HepG2 (cell line): ENCODE results near the gene MFN2. TPM values are rescaled to one million over a fixed set of nuclear protein-coding genes. Genes with fewer than 3 reads are reported as not detected.

Source experiments
- ATAC-seq: fragments of 200-7000 bp; cut with Tn5 transposase; 3 replicates; pipeline ENCODE4 v1.9.1; 2020; ENCODE audit warnings: mild to moderate bottlenecking, moderate library complexity
- BruUV-seq: library from RNA; stranded (reverse); fragments of 400-500 nt; replicated peaks from 2 replicates; lab custom pipeline; 2021; lab: Mats Ljungman, UMichigan
- CTCF ChIA-PET: fragments of 300-600 bp; formaldehyde crosslinking; extraction: SDS; loops from one replicate; lab custom pipeline; 2021; ENCODE audit warnings: low total read pairs, inconsistent platforms, low intra/inter-chr PET ratio; lab: Yijun Ruan, JAX
- POLR2A ChIA-PET: fragments of 350-600 bp; sonication (Branson Sonifier 250); formaldehyde crosslinking; loops from one replicate; lab custom pipeline; 2020; ENCODE audit warnings: antibody characterized with exemption, inconsistent platforms; lab: Yijun Ruan, JAX
- DNase-seq: peaks from one replicate; pipeline ENCODE4 v3.0.0-alpha.2; 2015; ENCODE audit warnings: low spot score
- FAIRE-seq: peaks from 3 replicates; lab custom pipeline; 2011; peaks lifted over from hg19 to GRCh38; lab: Jason Lieb, UNC
- H2AFZ ChIP-seq: one replicate; pipeline ENCODE4 v1.6.1; 2011; ENCODE audit warnings: low read length, inconsistent platforms
- H3K27ac ChIP-seq: fragments of 300-600 bp; 3 replicates; pipeline ENCODE4 v1.8.0; 2011; ENCODE audit warnings: mixed run types, mild to moderate bottlenecking, mixed read lengths, low read length, inconsistent platforms; ENCODE audit not compliant: insufficient read depth; ENCODE audit errors: extremely low read length
- H3K27me3 ChIP-seq, 2 experiments: fragments of 200-600 bp in 1 of 2; 2 replicates in 1 of 2; 3 replicates in 1 of 2; pipeline versions ENCODE4 v1.6.0 to v1.8.0; 2011; ENCODE audit warnings: low read length in 2 of 2, mild to moderate bottlenecking in 2 of 2, moderate library complexity in 2 of 2, inconsistent platforms in 1 of 2; ENCODE audit not compliant: insufficient read depth in 2 of 2, control insufficient read depth in 1 of 2
- H3K36me3 ChIP-seq, 2 experiments: fragments of 200-600 bp in 1 of 2; replicated peaks in 1 of 2; 2 replicates in 1 of 2; 3 replicates in 1 of 2; pipeline versions ENCODE4 v1.5.1 to v1.8.0; 2011; ENCODE audit warnings: low read length in 2 of 2, inconsistent platforms in 1 of 2; ENCODE audit not compliant: insufficient read depth in 2 of 2, control insufficient read depth in 1 of 2
- H3K4me1 ChIP-seq: 2 replicates; pipeline ENCODE4 v1.5.1; 2012; ENCODE audit warnings: low read length, inconsistent platforms; ENCODE audit not compliant: insufficient read depth
- H3K4me2 ChIP-seq: 2 replicates; pipeline ENCODE4 v1.6.0; 2011; ENCODE audit warnings: low read depth, low read length, inconsistent platforms
- H3K4me3 ChIP-seq, 3 experiments: fragments of 200-600 bp in 1 of 3; sonication (generic), shearing (Covaris generic) in 1 of 3; replicated peaks in 1 of 3; 2 replicates each; pipeline ENCODE4 v1.5.1; 2011 to 2016; ENCODE audit warnings: low read length in 3 of 3, inconsistent platforms in 2 of 3, low read depth in 2 of 3, mild to moderate bottlenecking in 2 of 3, control low read depth in 1 of 3, mixed read lengths in 1 of 3; ENCODE audit not compliant: insufficient read depth in 1 of 3
- H3K79me2 ChIP-seq: one replicate; pipeline ENCODE4 v1.6.1; 2011; ENCODE audit warnings: low read length, inconsistent platforms; ENCODE audit not compliant: insufficient read depth
- H3K9ac ChIP-seq: 2 replicates; pipeline ENCODE4 v1.6.0; 2011; ENCODE audit warnings: mild to moderate bottlenecking, low read depth, low read length, inconsistent platforms; ENCODE audit not compliant: insufficient read depth
- H3K9me3 ChIP-seq: 2 replicates; pipeline ENCODE4 v1.5.1; 2012; ENCODE audit warnings: mild to moderate bottlenecking, low read length
- H4K20me1 ChIP-seq: 2 replicates; pipeline ENCODE4 v1.6.0; 2011; ENCODE audit warnings: inconsistent platforms, mild to moderate bottlenecking, low read length, moderate library complexity; ENCODE audit not compliant: insufficient read depth
- ARNTL ChIP-seq: sonication (generic); formaldehyde crosslinking; IDR thresholded peaks from 2 replicates; pipeline ENCODE4 v1.4.0; 2020; ENCODE audit warnings: mild to moderate bottlenecking, missing genetic modification reagents
- BRCA1 ChIP-seq: sonication (generic); formaldehyde crosslinking; IDR thresholded peaks from 2 replicates; pipeline ENCODE4 v1.4.0; 2020; ENCODE audit warnings: missing genetic modification reagents
- MIXL1 ChIP-seq: IDR thresholded peaks from 2 replicates; pipeline ENCODE4 v1.6.1; 2016
- MNT ChIP-seq: fragments of 450-650 bp; IDR thresholded peaks from 2 replicates; pipeline ENCODE4 v1.6.1; 2016
- PHF21A ChIP-seq: sonication (generic); formaldehyde crosslinking; IDR thresholded peaks from 2 replicates; pipeline ENCODE4 v1.5.0; 2020; ENCODE audit warnings: mild to moderate bottlenecking, missing genetic modification reagents
- ZNF547 ChIP-seq: sonication (generic); formaldehyde crosslinking; IDR thresholded peaks from 2 replicates; pipeline ENCODE4 v1.5.1; 2020; ENCODE audit warnings: mild to moderate bottlenecking, missing genetic modification reagents
- ZNF609 ChIP-seq: sonication (generic); formaldehyde crosslinking; IDR thresholded peaks from 2 replicates; pipeline ENCODE4 v1.4.0; 2020; ENCODE audit warnings: mild to moderate bottlenecking, missing genetic modification reagents, borderline replicate concordance
- ZNF660 ChIP-seq: sonication (generic); formaldehyde crosslinking; IDR thresholded peaks from 2 replicates; pipeline ENCODE4 v1.5.1; 2020; ENCODE audit warnings: mild to moderate bottlenecking, low read depth, missing genetic modification reagents, borderline replicate concordance
- ZSCAN30 ChIP-seq: sonication (generic); formaldehyde crosslinking; IDR thresholded peaks from 2 replicates; pipeline ENCODE4 v1.5.0; 2020; ENCODE audit warnings: mild to moderate bottlenecking, missing genetic modification reagents
- WGBS: methylation state at CpG from one replicate; pipeline ENCODE4 v1.1.6; 2017; ENCODE audit warnings: low lambda C conversion rate; 5-methylcytosine and 5-hydroxymethylcytosine counted together
- in situ Hi-C: cut with HindIII; loops from 2 replicates; pipeline ENCODE4 v1.10.0; 2017; ENCODE audit warnings: low pct_unique_long_range_greater_than_20kb; ENCODE audit not compliant: extremely low pct_ligation_motif_present
- intact Hi-C: fragments of 100-400 bp; cut with micrococcal nuclease; formaldehyde crosslinking; loops from one replicate; pipeline ENCODE4 v1.10.0; 2022; ENCODE audit not compliant: unreplicated experiment
- polyA plus RNA-seq, 8 experiments: library from polyadenylated mRNA; depleted of rRNA in 3 of 8; stranded (reverse) in 7 of 8; unstranded in 1 of 8; fragments of >200 nt; fragmentation: Illumina TruSeq in 4 of 8; extraction: Trizol in 4 of 8; gene quantifications; 2 replicates each; pipeline versions ENCODE4 v1.2.1 to v1.2.3, GENCODE V29; 2011 to 2016; ENCODE audit warnings: low read depth in 4 of 8, missing spikeins in 1 of 8, mixed read lengths in 1 of 8; ENCODE audit not compliant: insufficient read depth in 1 of 8
- total RNA-seq, 5 experiments: library from RNA; depleted of rRNA; stranded (reverse); fragments of >200 nt; fragmentation: Illumina TruSeq; extraction: Trizol; gene quantifications; 2 replicates each; pipeline ENCODE4 v1.2.3, GENCODE V29; 2016; ENCODE audit warnings: low read depth in 1 of 5

MFN2 gene
- total and polyA plus RNA-seq, 2 of the 13 experiments (the other 11 are each of a cell fraction or from before 2014, with no cell fraction given), result 38.7 to 60.9 TPM

- CTCF ChIA-PET, result no interaction called here
- H3K4me3 ChIP-seq, result no peak overlapping the region
- peaks cover 1% of the 10 kb centered on the region; the same call in 1 of the 2 replicates for H3K4me1 ChIP-seq
- DNase-seq, result no peak
- H3K27me3 ChIP-seq, result no peaks in the 10 kb centered on the region
- H4K20me1 ChIP-seq, result no peaks in the 10 kb centered on the region
- no TSS peak for BruUV-seq
- no peaks in the 10 kb centered on the region for H3K9me3 ChIP-seq
- intact Hi-C loops, result no loop called here
- ATAC-seq, result no peak
- WGBS, result 96% methylated on average over 4 of the region's 5 CpGs
- H2AFZ ChIP-seq, result no peak overlapping the region
- in situ Hi-C loops, result no loop called here
- no peak overlapping the region for H3K27ac ChIP-seq
- POLR2A ChIA-PET, result no interaction called here
- H3K9ac ChIP-seq, result no peak overlapping the region
- TF ChIP-seq MNT (no peak), PHF21A (CRISPR knock-in tag) (no peak), ZNF660 (no peak), ZNF547 (CRISPR knock-in tag) (no peak), ARNTL (CRISPR knock-in tag) (no peak), ZNF609 (no peak), BRCA1 (CRISPR knock-in tag) (no peak), MIXL1 (CRISPR knock-in tag) (no peak), ZSCAN30 (no peak)
- H3K79me2 ChIP-seq, result no peaks in the 10 kb centered on the region
- no peak overlapping the region for H3K4me2 ChIP-seq
- H3K36me3 ChIP-seq, result peaks cover 38 to 71% of the 10 kb centered on the region in 2 experiments
- FAIRE-seq, result no peak
These were observed 17.0 kb downstream of the MFN2 start for GRCh38 chr1:11997081-11997850.
